AG08396 (cell line): Measurements from ENCODE around the gene ELOB.

Experiments
- DNase-seq: peaks from one replicate; pipeline ENCODE4 v3.0.0; 2012; ENCODE audit warnings: low spot score, mixed read lengths

Gene ELOB

DNA sequence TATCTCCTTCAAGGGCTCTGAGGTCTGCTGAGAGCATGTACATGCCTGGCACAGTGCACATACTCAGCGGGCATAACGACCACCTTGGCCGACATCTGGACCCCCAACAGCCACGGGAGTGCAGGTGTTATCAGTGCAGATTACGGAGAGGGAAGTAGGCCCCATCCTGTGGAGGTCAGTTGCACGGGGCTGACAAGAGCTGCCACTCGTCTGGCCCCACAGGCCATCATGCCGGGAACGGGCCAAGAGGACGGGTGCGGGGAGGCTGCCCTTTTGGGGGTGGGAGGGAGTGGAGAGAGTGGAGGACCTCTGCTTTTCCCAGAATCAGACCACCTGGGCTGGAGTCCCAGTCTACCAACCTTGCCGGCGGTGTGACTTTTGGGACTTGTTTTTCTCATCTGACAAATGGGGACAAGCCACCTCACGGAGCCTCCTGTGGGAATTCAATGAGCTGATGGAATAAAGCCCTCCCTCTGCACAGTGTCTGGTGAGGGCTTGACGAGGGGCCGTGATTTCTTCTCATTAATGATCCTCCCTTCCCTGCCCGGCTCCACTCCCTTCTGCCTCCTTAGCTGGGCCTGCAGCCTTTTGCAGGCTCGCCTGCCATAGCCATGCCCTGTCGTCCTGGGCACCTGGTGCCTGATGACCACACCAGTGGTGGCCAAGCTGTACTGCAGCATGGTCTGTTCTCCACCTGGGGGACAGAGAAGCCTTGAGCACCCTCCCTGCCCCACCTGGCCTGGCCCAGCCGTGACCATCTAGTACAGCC is 5.7 kb upstream of the ELOB start:
- DNase-seq: no peak

DNA sequence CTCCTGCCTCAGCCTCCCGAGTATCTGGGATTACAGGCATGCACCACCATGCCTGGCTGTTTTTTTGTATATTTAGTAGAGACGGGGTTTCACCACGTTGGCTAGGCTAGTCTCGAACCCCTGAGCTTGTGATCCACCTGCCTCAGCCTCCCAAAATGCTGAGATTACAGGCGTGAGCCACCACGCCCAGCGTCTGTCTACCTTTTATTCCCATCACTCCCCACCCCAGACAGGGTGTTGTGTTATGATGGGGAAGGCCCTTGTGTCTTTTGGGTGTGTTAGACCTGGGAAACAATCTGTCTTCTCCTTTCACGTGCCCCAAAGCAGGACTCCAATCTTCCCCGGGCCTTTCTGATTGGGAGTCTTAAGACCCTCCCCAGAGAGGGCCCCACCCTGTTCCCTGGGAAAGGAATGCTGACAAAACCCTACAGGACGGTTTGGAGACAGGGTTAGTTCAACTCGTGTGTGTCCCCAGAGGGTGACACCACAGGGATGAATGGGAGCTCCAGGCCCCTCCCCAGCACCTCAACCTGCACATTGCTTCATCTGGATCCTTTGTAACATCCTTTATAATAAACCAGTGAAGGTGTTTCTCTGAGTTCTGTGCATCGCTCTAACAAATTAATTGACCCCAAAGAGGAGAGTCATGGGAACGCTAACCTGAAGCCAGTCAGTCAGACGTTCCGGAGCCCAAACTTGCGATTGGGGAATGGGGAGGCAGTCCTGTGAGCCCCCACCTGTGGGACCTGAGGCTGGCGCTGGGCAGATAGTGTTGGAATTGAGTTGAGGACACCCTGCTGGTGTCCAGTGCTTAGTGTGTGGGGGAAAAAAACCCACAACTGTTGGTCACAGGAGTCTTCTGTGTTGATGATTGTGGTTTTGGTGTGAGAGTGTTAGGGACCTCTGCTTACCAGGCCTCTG is 3.2 kb upstream of the ELOB start:
- no peak for DNase-seq

DNA sequence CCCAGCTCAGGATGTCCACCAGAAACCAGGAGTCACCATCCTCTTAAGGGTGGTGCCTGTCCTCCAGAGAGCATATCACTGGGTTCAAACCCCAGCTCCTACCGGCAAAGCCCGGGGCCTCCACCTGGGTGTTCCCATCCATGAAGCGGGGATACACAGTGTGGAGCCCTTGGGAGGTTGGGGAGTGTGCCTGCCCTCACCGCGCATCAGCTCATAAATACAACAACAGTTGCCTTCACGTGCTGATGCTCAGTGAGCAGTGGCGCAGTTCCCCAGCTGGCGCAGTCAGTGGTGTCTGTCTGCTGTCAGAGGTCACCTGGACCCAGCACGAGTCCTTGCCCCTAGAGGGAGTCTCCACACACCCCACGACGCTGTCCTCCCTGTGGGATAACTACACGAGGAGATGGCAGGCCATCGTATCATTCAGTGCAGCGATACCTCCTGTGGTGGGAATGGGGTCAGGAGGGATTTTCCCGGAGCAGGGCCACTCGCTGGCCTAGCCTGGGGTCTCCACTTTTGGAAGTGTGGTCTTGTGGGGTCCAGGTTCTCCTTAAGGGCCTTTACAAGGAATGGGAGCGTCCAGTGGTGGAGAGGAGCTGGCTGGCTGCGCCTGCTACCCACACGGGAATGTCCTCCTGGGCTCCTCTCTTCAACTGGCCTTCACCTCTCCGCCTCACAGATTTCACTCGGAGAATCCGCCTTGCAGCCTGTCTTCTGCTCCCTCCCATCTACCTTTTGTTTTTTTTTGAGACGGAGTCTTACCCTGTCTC is 2.3 kb upstream of the ELOB start:
- no peak for DNase-seq

DNA sequence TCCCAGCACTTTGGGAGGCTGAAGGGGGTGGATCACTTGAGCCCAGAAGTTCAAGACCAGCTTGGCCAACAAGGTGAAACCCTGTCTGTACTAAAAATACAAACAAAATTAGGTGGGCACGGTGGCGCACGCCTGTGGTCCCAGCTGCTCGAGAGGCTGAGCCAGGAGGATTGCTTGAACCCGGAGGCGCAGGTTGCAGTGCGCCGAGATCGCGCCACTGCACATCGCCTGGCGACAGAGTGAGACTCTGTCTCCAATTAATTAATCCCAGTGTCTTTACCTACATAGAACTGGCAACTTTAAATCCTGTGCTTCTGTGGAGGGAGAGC is 1.5 kb upstream of the ELOB start:
- no peak for DNase-seq

DNA sequence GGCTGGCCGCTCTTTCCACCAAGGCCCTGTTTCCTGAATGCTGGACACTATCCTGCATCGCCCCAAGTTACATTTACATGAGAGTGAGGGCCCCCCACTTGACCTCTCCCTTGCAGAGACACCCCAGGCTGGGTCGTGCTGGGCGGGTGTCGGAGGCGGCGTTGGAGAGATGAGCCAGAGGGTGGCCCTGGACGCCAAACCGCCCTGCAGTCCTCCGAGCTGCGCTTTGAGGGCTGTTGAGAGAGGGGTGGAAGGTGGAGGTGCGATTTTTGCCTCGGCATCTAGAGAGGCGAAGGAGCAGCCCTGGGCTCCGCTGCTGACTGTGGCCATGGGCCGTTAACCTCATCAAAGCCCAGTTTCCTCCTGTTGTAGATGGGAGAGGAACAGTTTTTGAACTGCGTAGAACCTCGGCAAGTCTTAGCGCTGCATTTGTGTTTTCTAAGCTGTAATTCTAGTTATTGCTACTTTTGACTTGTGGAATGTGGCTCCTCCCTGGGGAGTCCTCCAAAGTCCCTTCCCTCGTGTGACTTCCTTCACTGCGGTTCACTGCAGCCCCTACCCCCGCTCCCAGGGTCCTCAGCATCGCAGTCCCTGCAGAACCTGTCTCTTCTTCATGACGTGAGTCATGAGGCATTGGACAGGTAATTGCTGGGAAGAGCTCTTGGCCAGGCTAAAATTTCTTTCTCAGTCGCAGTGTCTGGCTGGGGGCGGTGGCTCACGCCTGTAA is 986 bp upstream of the ELOB start:
- DNase-seq: peak; percentile 52

DNA sequence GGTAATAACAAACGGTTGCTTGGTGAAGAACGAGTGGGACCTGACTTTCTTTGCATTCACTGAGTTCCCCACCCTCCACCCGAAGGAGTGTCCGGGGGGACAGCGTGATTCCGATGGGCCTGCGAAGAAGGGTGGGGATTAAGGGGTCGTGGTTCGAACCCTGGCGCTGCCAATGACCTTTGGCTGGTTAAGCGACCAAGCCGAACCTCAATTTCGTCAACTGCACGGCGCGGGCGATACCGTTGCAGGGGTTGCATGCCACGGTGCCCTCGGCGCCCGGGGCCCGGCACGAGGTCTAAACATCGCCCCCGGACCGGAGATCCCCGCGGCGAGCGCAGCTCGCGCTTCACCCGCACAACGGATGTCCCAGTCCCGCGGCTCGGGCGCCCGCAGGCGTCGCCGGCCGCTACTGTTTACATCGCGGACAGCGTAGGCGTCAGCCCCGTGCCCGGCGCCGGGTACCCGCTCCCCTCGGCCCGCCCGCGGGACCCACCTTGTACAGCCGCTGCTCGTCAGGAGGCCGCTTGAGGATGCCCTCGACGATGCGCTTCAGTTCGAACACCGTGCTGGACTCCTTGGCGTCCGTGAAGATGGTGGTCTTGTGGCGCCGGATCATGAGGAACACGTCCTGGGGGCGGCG is 460 bp downstream of the ELOB start:
- DNase-seq: peak; percentile 57

DNA sequence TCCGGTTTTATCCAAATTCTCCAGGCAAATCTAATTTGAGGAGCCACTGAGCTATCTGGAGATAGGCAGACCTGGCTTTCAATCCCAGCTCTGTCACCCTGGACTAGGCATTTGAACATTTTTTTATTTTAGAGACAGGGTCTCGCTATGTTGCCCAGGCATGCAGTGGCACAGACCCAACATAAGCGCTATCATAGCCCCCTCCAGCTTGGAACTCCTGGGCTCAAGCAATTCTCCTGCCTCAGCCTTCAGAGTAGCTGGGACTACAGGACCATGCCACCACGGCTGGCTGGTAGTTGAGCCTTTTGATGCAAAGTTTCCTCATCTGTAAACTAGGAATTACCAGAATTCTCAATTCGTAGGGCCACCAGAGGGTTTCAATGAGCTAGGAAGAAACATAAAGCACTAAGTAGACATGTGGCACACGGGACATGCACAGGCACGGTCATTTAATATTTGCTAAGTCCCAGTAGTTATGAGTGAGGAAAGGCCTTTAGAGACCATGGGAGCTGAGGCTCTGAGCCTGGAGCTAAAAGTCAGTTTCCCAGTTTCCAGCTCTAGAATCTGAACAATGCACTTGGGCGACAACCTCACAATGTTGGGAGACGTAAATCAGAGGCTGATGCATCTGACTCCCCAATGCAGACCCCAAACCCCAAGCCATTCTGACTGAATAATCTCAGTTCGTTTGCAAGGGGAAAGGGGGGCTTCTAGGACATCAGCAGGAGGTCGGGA is 1.1 kb downstream of the ELOB start:
- DNase-seq: no peak

DNA sequence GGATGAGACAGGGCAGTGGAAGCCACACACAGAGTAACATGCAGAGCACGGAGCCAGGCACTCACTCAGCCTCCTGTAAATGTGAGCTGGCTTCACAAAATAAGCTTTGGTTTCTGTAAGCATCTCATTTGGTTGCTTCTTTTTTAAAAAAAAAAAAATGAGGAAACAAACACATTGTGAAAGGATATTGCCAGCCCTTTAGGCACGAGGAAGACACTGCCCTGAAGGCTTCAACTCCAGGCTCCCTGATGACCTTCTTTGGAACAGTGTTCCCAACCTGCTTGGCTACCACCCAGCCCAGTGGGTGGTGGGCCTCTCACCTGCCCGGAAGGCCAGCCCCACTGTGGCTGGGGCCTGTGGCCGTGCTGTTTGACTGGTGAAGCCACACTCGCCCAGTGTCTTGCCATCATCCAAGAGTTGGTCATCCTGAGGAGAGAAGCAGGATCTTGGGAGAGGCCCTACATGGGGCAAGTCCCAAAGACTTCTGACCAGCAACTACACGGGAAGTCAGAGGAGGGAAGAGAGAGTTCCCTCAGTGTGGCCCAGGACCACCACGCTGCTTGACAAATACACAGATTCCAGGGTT is 1.9 kb downstream of the ELOB start:
- DNase-seq: no peak

DNA sequence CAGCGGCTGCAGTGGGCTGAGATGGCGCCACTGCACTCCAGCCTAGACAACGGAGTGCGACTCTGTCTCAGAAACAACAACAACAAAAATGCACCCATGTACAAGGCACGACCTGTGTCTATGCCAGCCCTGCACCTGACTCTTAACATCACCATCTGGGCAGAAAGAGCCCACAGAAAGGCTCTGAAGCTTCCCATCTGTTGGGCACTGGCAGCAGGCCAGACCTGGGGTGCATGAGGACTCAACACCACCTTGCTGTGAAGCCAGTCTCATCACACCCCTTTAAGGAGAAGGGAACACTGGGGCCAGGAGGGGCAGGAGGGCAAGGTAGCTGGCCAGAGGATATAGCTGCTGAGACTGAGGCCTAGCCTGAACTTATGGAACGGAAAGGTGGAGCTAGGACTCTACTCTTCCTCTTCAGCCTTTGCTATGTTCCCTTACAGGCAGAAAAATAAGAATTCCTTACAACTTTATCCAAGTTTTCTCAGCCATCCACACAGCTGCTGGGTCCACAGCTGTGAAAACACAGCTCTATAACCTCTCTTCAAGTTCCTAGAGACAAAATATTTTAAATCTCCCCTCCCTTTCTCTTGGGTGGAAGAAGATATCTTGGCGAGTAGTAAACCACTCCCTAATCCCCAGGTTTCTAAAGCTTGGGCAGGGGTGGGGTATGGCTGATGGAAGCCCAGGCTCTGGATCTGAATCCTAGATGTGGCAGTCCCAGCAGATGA is 2.8 kb downstream of the ELOB start:
- DNase-seq: no peak

DNA sequence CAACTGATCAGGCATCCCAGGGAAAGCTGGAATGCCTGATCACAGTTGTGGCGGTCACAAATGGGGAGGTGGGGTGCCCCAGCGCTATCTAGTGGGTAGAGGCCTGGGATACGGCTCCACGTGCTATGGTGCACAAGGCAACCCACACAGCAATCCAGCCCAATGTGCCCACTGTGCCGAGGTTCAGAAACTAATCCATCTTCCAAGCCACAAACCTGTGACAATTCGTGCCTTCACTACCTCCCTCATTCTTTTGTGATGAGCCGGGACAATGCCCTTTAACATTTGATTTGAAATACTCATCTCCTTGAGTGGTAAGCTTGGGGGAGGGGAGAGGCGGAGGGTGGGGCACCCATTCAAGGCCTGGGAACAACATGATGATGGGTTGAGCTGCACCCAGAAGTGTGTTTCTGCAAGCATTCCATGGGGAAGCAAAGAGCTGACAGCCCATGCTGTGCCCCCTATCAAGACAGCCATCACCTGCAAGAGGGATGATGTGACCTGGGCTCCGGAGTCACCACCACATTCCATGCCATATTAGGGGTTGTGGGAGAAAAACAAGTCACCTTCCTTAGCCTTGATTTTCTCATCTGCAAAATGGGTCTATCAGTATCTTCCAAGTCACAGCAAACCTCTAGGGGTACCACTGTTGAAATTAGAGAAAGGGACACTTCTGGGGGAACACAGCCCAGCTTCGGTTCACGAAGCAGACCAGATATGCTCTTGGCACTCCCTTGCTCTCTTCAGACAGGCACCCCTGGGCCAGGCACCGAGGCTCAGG is 3.7 kb downstream of the ELOB start:
- DNase-seq: no peak

DNA sequence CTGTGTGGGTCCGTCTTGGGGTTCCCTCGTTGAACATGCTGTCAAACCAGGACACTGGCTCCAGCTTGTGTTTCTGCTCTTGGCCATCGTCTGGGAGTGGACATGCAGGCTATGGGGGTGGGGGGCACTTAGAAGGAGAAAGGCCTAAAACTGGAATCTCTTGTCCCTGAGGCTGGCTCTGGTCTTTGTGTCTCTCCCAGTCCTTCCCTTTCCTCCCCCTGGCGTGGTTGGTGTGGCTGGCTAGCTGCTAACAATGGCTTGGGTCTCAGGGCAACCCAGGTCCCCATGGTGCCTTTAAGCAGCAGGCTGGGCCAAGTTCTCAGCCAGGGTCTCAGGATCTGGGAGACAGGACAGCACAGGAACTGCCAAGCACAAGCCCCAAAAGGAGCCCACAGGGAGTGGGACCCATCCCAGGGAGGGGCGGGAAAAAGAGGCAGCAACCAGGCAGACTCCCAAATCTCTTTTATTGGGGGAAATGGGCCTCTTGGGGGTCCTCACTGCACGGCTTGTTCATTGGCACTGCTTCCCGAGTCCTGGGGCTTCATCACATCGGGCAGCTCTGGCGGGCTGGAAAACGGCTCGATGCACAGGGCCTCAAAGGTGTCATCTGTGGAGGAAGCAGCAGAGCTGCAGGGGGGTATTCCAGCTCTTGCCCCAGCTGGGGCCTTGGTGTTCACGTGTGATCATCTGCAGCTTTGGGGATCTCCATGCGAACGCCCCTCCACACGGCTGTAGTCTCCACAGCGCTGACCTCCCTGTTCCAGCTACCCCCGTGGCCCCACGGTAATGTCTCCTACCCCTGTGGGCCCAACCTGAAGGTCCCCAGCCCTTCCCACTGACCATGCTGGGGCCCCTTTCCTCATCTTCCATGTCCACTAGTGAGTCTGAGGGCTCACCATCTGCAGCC is 5.3 kb downstream of the ELOB start:
- DNase-seq: no peak

DNA sequence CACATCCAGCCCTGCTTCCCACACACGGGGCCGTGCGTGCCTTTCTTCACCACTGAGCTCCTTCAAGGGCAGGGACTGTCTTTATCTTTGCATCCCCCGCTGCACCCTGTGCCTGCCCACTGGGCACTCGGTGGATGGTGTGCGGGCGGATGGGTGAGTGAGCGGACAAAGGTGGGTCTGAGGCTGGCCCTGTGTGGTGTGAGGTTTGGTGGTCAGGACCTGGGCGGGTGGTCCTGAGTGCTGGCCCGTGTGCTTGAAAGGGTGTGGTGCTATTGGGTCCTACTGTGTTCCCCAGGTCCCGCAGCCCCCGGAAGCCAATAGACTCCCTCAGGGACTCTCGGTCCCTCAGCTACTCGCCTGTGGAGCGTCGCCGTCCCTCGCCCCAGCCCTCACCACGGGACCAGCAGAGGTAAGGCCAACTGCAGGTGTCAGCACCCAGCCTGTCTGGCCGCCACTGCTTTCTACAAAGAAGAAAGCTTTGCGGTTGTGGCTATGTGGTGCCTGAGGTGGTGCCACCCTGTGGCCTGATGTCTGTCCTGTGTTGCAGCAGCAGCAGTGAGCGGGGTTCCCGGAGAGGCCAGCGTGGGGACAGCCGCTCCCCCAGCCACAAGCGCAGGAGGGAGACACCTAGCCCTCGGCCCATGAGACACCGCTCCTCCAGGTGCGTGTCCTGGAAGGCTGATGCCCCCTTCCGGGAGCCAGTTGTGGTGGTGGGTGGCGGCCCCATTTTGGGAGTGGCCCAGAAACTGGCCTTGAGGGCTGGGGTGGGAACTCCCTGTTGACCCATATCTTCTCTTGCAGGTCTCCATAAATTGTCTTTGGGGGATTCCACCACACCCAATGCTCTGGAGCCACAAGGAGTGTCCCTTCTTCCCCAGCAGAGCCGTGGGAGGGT is 6.8 kb downstream of the ELOB start:
- no peak for DNase-seq

DNA sequence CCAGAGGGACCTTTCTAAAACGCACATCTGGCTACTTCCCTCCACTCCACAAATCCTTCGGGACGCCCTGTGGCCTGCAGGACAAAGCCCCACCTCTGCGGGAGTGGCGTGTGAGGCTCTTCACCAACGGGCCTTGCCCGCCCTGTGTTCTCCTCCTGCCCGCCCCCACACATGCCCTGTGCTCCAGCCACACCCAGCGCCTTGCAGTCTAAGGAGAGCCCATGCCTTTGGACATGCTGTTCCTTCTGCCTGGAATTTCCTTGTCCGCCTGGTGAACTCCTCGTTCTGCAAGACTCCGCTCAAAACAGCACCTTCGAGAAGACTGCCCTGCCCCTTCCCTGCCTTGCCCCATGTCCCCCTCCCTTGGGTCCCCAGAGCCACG is 7.4 kb downstream of the ELOB start:
- no peak for DNase-seq

DNA sequence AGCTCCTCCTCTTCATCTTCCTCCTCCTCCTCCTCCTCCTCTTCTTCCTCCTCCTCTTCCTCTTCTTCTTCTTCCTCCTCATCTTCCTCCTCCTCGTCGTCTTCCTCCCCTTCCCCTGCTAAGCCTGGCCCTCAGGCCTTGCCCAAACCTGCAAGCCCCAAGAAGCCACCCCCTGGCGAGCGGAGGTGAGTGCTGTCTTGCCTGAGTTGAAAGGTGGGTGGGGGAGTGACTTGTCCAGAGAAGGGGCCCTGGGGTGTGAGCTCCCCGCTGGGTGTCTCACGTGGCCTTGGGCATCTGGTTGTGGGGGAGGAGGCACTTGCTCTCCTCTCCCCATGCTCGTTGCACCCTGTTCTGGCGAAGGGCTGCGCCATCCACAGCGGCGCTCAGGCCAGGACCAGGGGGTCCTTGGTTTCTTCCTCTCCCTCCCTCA is 8.0 kb downstream of the ELOB start:
- no peak for DNase-seq

DNA sequence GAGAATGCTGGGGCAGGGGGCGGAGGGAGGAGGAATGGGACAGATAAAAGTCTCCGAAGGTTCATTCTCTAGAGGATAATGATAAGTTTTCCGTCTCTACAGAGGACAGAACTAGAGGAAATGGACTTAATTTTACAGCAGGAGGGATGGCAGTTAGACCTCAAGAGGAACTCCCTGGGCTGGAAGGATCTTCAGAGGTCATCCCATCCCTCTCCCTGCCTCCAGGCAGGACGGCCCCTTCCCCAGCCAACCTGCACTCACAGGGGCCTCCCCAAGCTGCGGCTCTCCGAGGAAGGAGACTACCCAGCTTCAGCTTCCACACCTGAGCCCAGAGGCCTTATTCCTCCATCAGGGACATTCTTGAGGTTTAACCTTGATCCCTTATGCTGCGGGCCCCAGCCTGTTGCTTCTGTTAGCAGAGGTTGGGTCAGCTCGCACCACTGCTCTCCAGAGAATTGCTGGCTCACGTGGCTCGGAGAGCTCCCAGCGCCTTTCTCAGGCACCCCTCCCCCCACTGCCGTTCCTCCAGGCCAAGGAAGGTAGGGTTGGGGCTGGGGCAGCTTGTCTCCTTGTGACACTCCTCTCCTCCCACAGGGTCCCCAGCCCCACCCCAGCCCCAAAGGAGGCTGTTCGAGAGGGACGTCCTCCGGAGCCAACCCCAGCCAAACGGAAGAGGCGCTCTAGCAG is 8.5 kb downstream of the ELOB start:
- DNase-seq: no peak

DNA sequence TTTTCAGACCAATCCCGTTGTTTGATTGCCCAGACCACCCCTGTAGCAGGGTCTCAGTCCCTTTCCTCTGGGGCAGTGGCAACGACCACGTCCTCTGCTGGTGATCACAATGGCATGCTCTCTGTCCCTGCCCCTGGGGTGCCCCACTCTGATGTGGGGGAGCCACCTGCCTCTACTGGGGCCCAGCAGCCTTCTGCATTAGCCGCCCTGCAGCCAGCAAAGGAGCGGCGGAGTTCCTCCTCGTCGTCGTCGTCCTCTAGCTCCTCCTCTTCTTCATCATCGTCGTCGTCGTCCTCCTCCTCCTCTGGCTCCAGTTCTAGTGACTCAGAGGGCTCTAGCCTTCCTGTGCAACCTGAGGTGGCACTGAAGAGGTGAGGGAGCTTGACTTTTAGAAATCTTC is 9.2 kb downstream of the ELOB start:
- DNase-seq: no peak
